Measurements from ENCODE around the gene GALNT11. TPM values are rescaled to one million over a fixed set of nuclear protein-coding genes. Genes with fewer than 3 reads are reported as not detected.

Gene GALNT11
- total and polyA plus RNA-seq, 11 donors, result 10.6 to 28.8 (median 22.0) TPM

- no peak for DNase-seq
- peaks cover 0 to 10% (median 0%) of the 10 kb centered on the region in 12 donors for H3K4me1 ChIP-seq
- 88 to 91% (median 90%) methylated on average over 11 of the region's 11 CpGs for WGBS, 4 donors
- no peaks in the 10 kb centered on the region for H3K9me3 ChIP-seq
- no peaks in the 10 kb centered on the region for H3K27me3 ChIP-seq
- no peak for ATAC-seq
- no peak overlapping the region for H3K27ac ChIP-seq
- no peak overlapping the region for H3K4me3 ChIP-seq
- H3K36me3 ChIP-seq, result peaks cover 0 to 100% (median 98%) of the 10 kb centered on the region in 9 donors
- TF ChIP-seq POLR2A (IDR thresholded peaks at IDR 0.05), result no peak
- TF ChIP-seq CTCF (IDR thresholded peaks at IDR 0.05), result no peak
- intact Hi-C loops (cut with DNase I), result no loop called here
These were observed 133.5 kb downstream of the GALNT11 start for GRCh38 chr7:152158801-152159587.

- peaks cover 0 to 98% (median 96%) of the 10 kb centered on the region in 9 donors for H3K36me3 ChIP-seq
- H3K9me3 ChIP-seq, result no peaks in the 10 kb centered on the region
- H3K4me1 ChIP-seq, result peaks cover 0 to 10% (median 0%) of the 10 kb centered on the region in 12 donors
- no peak for DNase-seq
- intact Hi-C loops (cut with DNase I), result no loop called here
- ATAC-seq, result no peak
- TF ChIP-seq CTCF (IDR thresholded peaks at IDR 0.05), result no peak
- TF ChIP-seq POLR2A (IDR thresholded peaks at IDR 0.05), result no peak
- no peaks in the 10 kb centered on the region for H3K27me3 ChIP-seq
- no peak overlapping the region for H3K27ac ChIP-seq
- H3K4me3 ChIP-seq, result no peak overlapping the region
These were observed 135.7 kb downstream of the GALNT11 start for GRCh38 chr7:152161171-152161570.

- DNase-seq (no peak), ATAC-seq (no peak)
- intact Hi-C loops (cut with DNase I), result no loop called here
- no peaks in the 10 kb centered on the region for H3K27me3 ChIP-seq
- TF ChIP-seq CTCF (IDR thresholded peaks at IDR 0.05) (no peak), POLR2A (IDR thresholded peaks at IDR 0.05) (no peak)
- H3K27ac ChIP-seq, result no peak overlapping the region
- H3K4me1 ChIP-seq, result peaks cover 0 to 10% (median 0%) of the 10 kb centered on the region in 12 donors
- WGBS, 4 donors, result 70 to 81% (median 75%) methylated on average over 6 of the region's 6 CpGs
- H3K9me3 ChIP-seq, result no peaks in the 10 kb centered on the region
- no peak overlapping the region for H3K4me3 ChIP-seq
- H3K36me3 ChIP-seq, result peaks cover 0 to 98% (median 96%) of the 10 kb centered on the region in 9 donors
These were observed 136.8 kb downstream of the GALNT11 start for GRCh38 chr7:152162287-152162686.

Other genes starting within 250 kb of the GALNT11 start
- 100 to 1,000 TPM in 7 of 9 donors, 10 to 100 TPM in 2; 50.2 to 179 (median 108) TPM for gene PRKAG2, start 148.6 kb upstream of the GALNT11 start, total RNA-seq
- gene PRKAG2, start 148.6 kb upstream of the GALNT11 start, polyA plus RNA-seq, result 100 to 1,000 TPM in 1 of 2 donors, 10 to 100 TPM in 1; 61.3 to 119 TPM
- under 1 TPM in 1 of 9 donors, not detected in 8; 0.40 TPM for gene GALNTL5, start 69.2 kb upstream of the GALNT11 start, total RNA-seq
- not detected for gene GALNTL5, start 69.2 kb upstream of the GALNT11 start, polyA plus RNA-seq

Measured in heart left ventricle (tissue), 16 donors.